22Rv1 (cell line): ENCODE results near the gene VPS45.

Source experiments
- H3K27ac ChIP-seq: fragments of 450-650 bp; 2 replicates; pipeline ENCODE4 v1.5.1; 2017
- CTCF ChIP-seq: fragments of 450-650 bp; IDR thresholded peaks from 2 replicates; pipeline ENCODE4 v1.5.1; 2017; ENCODE audit warnings: mild to moderate bottlenecking
- ZFX ChIP-seq: fragments of 450-650 bp; IDR thresholded peaks from 2 replicates; pipeline ENCODE4 v1.6.1; 2017; ENCODE audit warnings: antibody characterized with exemption, borderline replicate concordance

VPS45 gene

DNA sequence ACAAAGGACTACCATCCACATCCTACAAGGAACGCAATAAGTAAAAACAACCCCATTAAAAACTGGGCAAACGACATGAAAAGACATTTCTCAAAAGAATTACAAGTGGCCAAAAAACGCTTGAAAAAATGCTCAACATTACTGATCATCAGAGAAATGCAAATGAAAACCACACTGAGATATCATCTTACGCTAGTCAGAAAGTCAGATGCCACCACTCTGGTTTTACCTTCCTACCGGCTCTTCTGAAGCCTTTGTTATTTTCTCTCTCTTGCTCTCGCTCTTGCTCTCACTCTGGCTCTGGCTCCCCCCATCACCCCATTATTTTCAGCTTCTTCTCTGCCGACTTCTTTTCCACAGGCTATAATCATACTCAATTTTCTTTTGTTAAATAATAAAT is 38.8 kb downstream of the VPS45 start:
- TF ChIP-seq CTCF = no peak
- TF ChIP-seq ZFX = no peak

DNA sequence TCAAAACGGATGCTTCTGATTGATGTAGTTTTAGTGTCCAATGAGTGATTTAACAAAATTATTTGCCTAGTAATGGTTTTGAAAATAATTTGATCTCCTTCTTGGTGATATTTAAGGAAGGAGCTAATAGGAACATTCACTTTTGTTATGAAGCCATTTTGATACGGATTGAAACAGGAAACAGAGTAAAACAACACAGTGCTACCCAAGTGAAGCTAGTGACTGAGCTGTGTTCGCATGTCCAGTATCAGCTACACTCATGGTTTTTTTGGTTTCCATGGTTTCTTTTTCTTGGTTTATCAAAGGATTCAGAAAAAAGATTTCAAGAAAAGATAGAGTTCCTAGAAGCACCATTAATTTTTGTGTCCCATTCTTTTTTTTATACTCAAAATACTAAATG is 42.0 kb downstream of the VPS45 start:
- H3K27ac ChIP-seq = no peak overlapping the region
- no peak for TF ChIP-seq CTCF
- no peak for TF ChIP-seq ZFX

More for the DNA sequence above, 38.8 kb downstream of the VPS45 start:
- H3K27ac ChIP-seq = no peak overlapping the region

GRCh38 chr1:150110116-150110515 is 42.5 kb downstream of the VPS45 start:
- no peak overlapping the region for H3K27ac ChIP-seq
- no peak for TF ChIP-seq CTCF
- TF ChIP-seq ZFX = no peak

GRCh38 chr1:150111670-150112069 is 44.1 kb downstream of the VPS45 start:
- TF ChIP-seq CTCF (no peak), ZFX (no peak)
- no peak overlapping the region for H3K27ac ChIP-seq

GRCh38 chr1:150115121-150115520 is 47.5 kb downstream of the VPS45 start:
- TF ChIP-seq ZFX = no peak
- no peak for TF ChIP-seq CTCF
- H3K27ac ChIP-seq = no peak overlapping the region

- no peak overlapping the region for H3K27ac ChIP-seq
- TF ChIP-seq ZFX (no peak), CTCF (no peak)
Observed at GRCh38 chr1:150118716-150119115, 51.1 kb downstream of the VPS45 start.

GRCh38 chr1:150121236-150121862 is 53.8 kb downstream of the VPS45 start:
- no peak overlapping the region for H3K27ac ChIP-seq
- TF ChIP-seq CTCF = no peak
- TF ChIP-seq ZFX = no peak
